HG03378 (cell line): ENCODE measurements around the gene FCN3.
"Not testable (repeated sequence)": the region's sequence is repeated elsewhere in the genome, so short reads cannot be mapped to it uniquely, and the experiment has no call there.

Source experiments
- ATAC-seq: cut with Tn5 transposase; IDR thresholded peaks from one replicate; pipeline ENCODE4 v1.9.1; 2021; ENCODE audit warnings: mild to moderate bottlenecking, moderate library complexity; ENCODE audit not compliant: unreplicated experiment

FCN3 gene

GRCh38 chr1:27374362-27375086, at the start of gene FCN3:
FCN3 (minus strand) TSS chr1:27374824; CDS start chr1:27374818, 6 bp downstream.
- no peak for ATAC-seq

DNA sequence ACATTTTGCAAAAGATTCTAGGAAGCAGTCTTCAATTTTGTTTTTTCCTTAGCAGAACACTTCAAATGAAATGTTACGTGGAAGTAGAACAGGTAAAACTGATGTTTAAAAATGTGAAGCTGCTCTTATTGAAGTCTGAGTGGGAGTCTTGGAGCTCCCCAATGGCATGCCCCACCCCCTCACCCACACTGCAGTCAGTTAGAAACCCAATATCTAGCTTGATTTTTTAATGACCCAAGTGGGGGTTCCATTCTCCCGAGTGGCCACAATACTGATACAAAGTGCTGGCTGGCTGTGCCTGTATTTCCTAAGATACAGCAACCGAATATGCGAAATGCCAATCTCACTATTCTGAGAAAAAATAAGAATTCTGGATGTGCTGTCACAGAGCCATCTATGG, 49.1 kb upstream of the FCN3 start:
- no peak for ATAC-seq

DNA sequence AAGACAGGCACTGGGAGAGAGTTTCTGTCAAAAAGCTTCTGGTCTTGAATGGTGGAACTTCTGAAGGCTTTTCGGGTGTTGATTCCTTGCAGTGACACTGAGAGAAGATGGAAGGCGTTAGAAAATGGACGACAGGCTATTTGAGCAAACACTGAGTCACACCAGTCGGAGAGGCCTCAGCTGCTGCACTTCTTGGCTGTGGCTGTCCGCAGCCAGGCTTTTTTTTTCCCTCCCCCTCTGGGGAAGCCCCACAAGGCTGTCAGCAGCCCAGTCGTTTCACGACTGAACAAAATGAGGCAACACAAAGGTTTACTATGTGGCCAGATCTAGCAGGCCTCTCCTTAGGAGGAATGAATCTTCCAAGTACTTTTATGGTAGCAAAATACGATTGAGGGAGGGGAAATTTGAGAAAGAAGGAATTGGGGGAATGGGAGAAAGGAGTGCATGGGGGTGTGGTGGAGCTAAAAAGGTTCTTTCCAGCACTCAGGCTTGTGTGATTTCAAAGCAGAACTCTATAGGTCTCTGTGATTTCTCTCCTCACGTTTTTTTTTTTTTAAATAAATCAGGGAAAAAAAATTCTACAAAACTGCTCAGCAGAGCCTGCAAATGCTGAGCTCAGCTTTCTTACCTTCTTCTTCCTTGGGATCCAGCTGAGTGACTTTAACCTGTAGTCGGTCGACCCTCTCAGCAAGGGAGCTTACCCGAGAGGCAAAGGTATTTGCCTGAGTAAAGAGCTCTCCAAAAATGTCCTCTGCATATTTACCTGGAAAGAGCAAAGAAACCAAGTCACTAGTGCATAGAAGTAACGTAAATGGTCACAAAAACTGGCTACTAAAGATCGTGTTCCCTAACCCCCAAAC, 43.9 kb upstream of the FCN3 start:
- peak; percentile 50 for ATAC-seq

DNA sequence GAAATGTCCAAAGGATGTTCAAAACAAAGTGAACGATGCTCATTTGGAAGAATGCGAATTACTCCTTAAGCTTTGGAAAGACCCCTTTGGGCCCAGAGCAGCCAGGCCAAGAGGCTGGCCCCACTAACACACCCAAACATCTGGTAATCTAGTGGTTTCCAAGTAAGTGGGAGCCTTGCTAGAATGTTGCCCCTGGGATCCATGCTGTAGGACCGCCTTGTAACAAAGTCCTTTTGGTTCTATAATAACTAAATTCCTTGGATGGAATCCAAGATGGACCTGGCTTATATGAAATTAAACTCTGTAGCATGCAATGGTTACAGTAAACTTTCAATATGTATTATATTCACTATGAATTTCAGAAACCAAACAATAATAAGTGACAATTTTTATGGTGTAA, 43.1 kb upstream of the FCN3 start:
- no peak for ATAC-seq

DNA sequence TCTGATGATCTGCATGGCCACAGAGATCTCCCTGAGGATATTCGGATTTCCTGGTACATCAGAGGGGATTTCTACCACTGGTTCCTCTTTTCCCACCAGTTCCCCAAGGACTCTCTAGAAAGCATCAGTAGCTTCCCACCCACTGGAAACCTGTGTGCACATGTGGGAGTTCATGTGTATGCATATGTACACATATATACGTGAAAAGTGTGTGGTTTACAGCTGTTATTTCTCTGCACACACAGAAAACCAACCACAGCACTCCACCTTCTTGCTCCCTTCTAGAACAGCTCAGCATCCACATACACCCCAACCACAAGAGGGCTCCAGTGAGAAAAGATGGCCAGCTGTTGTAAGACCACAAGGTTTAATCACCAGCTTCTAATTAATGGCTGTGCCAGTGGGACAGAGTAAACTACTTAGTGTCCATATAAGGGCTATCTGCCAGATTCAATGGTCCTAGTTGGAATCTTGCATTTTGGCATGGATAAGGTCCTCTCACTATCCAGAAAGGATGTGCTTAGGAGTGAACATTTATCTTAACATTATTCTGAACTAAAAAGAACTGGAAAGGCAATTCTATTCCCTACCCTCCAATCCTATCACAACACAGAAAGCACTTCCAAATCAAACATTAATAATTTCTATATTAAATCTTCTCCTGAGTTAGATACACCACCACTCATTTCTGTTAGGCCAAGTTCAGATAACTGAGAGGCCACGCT, 41.9 kb upstream of the FCN3 start:
- ATAC-seq, result no peak

DNA sequence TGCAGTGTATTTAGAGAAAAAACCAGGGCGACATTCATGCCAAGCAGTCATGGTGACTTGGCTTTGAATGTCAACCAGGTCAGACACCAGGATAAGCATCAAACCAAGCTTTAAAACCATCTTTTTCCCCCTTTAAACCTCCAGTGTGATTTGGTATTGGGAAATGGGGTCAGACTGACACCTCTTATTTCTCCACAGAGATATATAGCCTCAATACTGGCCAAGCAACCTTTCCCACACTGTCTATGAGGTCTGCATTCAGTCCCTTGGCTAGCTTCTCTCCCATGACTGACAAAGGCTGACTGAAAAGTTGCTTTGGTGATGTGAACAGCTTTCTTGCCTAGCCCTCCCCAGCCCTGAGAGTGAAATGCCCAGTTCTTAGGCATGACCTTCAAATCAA, 39.5 kb upstream of the FCN3 start:
- no peak for ATAC-seq

DNA sequence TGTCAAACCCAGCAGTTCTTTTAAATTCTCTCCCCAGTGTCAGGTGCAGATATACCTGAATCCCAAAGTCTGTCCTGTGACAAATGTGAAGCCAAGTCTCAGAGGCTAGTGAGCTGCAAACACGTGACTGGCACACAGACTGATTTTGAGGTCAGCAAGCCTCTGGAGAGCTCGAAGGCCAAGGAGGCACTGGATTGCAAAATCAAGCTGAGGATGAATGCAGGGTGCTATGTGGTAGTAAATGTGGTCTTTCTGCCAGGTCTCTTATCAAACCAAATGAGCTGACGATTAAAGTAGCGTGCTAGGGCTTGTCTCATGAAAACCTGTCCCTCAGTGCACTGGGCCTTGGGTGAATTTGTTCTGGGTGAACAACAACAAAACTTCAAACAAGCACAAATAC, 38.4 kb upstream of the FCN3 start:
- no peak for ATAC-seq

- ATAC-seq, result no peak
These were observed 37.9 kb upstream of the FCN3 start for GRCh38 chr1:27412502-27412901.

DNA sequence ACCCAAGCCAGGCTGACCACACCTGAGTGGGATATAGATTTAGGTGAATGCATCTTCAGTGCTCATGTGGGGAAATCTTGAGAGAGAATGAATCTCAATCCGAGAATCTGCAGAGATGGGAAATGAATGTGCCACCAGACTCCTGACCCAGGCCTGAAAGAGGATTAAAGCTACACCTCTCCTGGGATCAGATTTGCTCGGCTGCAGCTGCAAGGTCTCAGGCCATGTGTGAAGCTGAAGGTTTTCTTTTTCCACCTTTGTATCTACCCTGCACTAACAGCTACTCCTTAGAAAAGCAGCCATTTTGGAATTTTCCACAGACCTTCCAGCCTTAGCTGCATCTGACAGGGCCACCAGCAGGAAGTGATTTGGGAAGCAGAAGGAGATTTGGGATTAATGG, 36.1 kb upstream of the FCN3 start:
- no peak for ATAC-seq

GRCh38 chr1:27409669-27410068, 35.0 kb upstream of the FCN3 start:
- ATAC-seq, result no peak

DNA sequence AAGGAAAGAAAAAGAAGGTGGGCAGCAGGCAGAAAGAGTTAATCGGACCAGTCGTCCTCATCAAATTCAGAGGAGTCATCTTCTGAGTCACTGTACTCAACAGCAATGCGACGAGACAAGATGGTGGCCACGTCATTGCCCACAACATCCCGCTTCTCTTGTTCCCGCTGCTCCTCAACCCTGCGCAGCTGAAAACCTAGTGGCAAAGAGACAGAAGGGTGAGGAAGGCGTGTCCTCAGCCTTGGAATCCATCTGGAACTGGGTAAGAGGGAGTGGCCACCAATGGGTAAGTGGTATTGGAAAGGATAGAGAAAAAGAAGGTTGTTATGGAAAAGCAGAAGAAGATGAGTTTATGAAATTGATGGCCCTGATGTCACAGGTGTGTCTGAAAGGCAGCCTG, 33.5 kb upstream of the FCN3 start:
- no peak for ATAC-seq

GRCh38 chr1:27406791-27407190, 32.2 kb upstream of the FCN3 start:
- ATAC-seq, result not testable (repeated sequence)

DNA sequence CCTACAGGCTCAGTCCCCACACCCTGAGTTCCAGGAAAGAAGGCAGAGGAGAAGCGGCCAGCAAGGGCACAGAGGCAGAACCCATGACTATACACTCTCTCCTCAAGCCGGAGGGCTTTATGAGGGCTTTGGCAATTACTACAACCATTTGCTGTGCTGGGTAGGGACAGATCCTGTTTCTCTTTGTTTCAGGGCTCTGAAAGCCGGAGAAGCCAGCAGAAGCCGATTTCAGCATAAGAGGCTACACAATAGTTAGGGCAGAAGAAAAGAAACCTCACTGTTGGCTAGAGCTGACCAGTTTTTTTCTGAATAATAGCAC, 31.7 kb upstream of the FCN3 start:
- no peak for ATAC-seq

GRCh38 chr1:27405598-27406361, 31.2 kb upstream of the FCN3 start:
- not testable (repeated sequence) for ATAC-seq

GRCh38 chr1:27405074-27405473, 30.4 kb upstream of the FCN3 start:
- no peak for ATAC-seq

DNA sequence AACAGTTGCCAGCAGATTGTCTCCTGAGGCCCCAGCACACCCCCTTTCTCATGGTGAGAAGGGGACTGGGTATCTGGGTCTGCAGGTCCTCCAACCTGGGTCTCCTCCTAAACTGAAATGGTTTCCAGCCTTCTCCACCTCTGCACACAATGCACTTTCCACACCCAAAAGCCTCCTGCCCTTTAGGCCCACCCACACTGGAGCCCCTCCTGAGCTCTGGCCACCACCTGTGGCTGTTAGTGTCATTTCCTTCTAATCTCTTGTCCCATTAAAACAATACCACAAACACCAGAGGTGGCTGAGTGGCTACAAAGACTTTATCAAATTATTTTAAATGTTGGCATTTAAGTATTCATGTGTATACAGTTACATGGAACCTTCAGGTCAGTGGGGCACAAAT, 29.3 kb upstream of the FCN3 start:
- no peak for ATAC-seq

GRCh38 chr1:27403065-27403726, 28.6 kb upstream of the FCN3 start:
- no peak for ATAC-seq

GRCh38 chr1:27402349-27402754, 27.7 kb upstream of the FCN3 start:
- ATAC-seq, result no peak

DNA sequence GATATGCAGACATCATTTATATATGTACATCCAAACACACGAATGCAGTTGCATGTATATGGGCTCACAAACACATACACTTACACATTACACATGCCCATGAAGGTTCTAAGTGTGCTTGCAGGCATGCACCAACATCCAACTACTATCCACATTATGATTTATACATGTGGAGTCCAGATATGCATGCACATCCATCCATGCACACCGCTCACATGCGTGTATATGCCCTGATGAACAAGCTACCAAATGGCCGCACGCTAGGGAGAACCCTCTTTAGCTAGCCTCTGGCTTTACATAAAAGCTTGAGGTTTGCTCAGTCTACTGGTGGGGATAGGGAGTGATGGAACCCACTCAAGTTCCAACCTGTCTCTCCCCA, 26.3 kb upstream of the FCN3 start:
- no peak for ATAC-seq

- no peak for ATAC-seq
These were observed 25.7 kb upstream of the FCN3 start for GRCh38 chr1:27400082-27400962.
